Stimulated activated CD8-positive, alpha-beta memory T cell treated with anti-CD3 and anti-CD28 coated beads, Interleukin-2, amount 100 ng/mL, for 48 hours (primary cell): ENCODE data around the gene PLEKHM3.
"Not testable (repeated sequence)": the region's sequence is repeated elsewhere in the genome, so short reads cannot be mapped to it uniquely, and the experiment has no call there.

ENCODE experiments used
- DNase-seq, 2 donors: peaks; one replicate each; pipeline ENCODE4 v3.0.0-alpha.2; 2020; ENCODE audit warnings: low read depth in 2 of 2

PLEKHM3 gene

GRCh38 chr2:207950063-207950760, 75.1 kb downstream of the PLEKHM3 start:
- DNase-seq = no peak

GRCh38 chr2:207949245-207949644, 76.1 kb downstream of the PLEKHM3 start:
- not testable (repeated sequence) for DNase-seq

DNA sequence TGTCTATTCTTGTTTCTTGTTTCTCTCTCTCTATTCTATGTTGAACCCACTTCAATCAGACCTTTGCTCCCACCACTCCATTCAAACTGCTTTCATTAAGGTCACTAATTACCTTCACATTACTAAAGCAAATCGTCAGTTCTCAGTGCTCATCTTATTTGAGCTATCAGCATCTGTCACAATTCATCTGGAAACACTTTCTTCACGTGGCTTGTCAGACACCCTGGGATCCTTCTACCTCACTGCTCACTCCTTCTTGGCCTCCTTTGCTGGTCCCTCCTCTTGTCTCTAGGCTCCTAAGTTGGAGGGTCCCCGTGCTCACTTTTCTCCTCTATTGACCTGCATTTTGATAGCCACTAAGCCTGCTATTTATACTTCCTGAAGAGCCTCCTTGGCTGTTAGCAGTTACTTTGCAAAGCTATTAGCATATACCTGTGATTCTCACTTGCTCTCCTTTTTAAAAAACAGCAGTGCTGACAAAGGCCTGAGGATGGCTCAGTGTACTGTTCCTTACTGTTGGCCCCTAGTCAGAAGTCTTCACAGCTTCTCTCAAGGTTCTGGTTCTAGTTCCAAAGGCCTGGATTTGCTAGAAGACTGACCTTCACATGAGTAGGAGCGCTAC, 80.2 kb downstream of the PLEKHM3 start:
- DNase-seq = no peak

DNA sequence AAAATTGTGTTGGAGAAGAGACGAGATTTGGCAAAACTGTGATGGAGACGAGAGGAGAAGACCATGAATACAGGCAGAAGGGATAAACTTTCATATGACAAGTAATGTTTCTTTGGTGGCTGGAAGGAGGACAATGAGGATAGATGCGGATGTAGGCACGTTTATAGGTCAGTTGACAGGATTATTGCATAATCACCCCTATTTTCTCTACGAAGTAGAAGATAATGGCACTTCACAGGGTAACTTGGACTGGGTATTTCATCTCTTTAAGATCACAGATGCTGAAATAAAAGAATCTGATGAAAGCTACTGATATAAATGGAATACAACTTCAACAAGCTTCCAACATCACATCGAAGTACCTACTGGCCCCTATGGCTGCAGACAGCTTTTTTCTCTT, 81.0 kb downstream of the PLEKHM3 start:
- DNase-seq = no peak

GRCh38 chr2:207939342-207940108, 85.8 kb downstream of the PLEKHM3 start:
- DNase-seq = no peak

DNA sequence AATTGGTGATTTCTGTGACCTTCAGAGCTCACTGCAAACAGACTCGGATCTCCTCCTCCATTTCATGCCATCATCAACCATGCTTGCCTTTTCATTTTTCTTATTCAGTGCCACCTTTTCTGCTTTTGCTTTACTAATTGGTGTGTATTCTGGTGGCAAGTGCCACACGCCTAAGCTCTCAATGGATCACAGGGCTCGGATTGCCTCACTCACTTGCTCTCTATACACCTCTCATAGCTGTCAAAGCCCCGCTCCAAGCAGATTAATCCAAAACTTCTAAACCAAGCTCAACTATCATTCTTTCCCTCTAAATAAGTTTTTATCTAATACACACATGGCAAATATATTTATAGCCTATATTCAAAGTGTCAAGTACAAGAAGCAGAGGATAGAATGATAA, 86.4 kb downstream of the PLEKHM3 start:
- no peak for DNase-seq

GRCh38 chr2:207938415-207938814, 86.9 kb downstream of the PLEKHM3 start:
- no peak for DNase-seq

DNA sequence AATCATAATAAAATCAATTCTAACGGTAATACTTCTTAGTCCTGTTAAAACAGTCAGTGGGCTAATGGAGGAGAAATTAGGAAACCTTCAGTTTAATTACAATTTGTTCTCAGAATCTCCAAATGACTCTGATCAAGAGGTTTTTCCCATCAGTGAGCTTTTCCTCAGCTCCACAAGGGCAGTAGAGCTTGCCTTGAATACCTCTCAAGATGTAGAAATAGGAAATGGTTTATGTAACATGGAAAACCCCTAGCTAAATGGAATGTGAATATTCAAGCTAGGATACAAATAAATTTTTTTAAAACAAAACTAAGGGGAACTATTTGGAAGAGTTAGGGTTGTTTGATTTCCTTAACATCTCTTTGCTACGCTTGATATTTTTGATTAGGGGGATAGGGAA, 87.5 kb downstream of the PLEKHM3 start:
- no peak for DNase-seq

DNA sequence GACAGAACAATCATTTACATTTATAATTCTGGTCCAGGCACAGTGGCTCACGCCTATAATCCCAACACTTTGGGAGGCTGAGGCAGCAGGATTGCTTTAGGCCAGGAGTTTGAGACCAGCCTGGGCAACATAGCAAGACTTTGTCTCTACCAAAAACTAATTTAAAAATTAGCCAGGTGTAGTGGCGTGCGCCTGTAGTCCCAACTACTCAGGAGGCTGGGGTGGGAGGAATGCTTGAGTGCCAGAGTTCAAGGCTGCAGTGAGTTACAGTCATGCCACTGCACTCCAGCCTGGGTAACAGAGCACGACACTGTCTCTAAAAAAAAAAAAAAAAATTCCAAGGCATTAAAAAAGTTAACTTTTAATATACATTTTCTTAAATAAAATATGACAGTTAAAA, 88.1 kb downstream of the PLEKHM3 start:
- no peak for DNase-seq

GRCh38 chr2:207936380-207936779, 88.9 kb downstream of the PLEKHM3 start:
- DNase-seq = no peak

DNA sequence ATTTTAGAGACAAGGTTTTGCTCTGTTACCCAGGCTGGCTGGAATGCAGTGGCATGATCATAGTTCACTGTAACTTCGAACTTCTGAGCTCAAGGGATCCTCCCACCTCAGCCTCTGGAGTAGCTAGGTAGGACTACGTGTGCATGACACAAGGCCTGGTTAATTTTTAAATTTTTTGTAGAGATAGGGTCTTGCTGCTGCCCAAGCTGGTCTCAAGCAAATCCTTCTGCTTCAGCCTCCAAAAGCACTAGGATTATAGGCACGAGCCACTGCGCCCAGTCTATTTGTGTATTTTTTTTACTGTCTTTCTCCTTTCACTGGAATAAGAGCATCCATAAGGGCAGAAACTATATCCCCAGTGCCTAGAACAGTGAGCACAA, 89.3 kb downstream of the PLEKHM3 start:
- DNase-seq = no peak

DNA sequence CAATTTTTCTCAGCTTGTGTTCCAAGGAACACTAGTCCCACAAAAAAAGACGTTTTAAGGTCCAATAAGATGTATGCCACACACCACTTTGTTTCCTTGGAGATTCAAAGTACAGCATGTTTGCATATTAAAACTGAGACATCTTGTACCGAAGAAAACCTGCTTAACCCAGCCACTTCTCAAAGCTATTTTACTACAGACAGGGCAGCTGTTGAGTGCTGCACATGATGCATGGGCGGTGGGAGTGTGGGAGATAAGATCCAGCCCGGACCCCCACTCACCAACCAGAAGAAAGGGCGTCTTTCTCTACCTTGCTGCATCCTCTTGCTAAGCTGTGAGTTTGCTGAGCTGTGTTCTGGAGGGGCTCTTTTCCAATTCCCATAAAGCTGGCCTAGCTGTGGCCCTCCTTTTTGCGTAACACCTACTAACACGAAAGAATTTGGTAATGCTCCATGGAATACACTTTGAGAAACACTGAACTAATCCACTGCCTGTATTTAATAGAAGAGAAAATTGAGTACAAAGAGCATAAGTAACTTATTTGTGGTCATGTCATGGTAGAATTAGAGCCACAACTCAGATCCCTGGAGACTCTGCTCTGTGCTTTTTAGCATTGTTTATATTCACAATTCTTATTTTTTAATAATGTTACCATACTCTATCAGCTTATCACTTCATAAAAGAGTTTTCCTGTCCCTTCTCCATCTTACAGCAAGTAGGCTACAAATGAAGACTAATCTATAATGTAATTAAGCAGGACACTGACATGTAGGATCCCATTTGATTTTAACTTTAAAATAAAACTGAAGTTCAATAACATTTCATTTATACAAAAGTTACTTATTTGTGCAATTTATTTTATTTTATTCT, 90.0 kb downstream of the PLEKHM3 start:
- no peak for DNase-seq

DNA sequence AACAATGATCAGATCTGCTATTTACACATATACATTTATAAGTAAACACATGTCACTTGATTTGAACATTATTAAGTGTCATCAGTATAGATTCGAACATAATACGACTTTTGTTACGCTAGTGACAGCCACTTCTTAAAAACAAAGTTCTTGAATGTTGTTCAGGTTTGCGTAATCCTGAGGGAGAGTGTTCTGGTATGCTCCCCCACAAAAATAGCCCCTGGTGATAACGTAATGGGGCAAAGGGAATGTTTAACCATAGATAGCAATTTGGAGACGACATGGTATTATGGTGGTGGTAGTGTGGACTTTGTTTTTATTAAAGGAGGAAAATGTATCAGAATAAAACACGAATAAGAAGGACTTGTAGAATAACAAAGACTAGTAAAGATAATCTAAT, 90.6 kb downstream of the PLEKHM3 start:
- DNase-seq = no peak

DNA sequence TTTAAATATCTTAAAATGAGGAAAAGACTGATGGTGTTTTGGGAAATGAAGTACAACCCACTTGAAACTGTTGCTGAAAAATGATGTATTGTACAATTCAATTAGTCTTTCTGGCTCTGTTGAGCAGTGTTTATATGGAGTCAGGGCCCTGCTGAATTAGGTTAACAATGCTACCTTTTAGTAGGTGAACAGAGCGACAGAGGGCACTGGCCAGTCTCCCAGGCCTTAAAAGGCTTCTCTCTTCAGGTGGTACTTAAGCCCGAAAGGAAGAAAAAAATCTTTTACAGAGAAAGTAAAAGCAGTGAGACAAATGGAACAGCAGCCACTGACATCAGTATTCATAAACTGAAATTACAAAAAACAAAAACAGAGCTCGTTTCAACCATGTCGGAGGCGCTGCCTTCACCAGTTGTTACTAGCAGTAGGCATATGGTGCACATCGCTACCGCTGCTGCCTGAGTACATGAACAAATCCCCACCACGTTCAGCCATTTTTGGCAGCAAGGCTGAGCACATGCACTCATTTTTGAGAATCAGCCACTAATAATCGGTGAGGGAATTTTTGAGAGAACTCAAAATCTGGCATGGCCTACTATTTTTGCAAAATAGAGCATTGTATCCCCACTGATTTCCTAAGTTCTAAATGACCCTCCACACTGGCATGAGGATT, 91.8 kb downstream of the PLEKHM3 start:
- no peak for DNase-seq

- DNase-seq = no peak
These were observed 93.2 kb downstream of the PLEKHM3 start for GRCh38 chr2:207932106-207932505.

GRCh38 chr2:207930747-207931146, 94.6 kb downstream of the PLEKHM3 start:
- DNase-seq = no peak

GRCh38 chr2:207929923-207930322, 95.4 kb downstream of the PLEKHM3 start:
- DNase-seq = no peak

- DNase-seq = no peak
These were observed 97.2 kb downstream of the PLEKHM3 start for GRCh38 chr2:207928079-207928478.

- DNase-seq = no peak
These were observed 98.4 kb downstream of the PLEKHM3 start for GRCh38 chr2:207926989-207927300.

- no peak for DNase-seq
These were observed 99.0 kb downstream of the PLEKHM3 start for GRCh38 chr2:207926133-207926988.

- DNase-seq = no peak
These were observed 99.7 kb downstream of the PLEKHM3 start for GRCh38 chr2:207925601-207926000.
